ENCODE results near the gene CYP4B1.

DNA sequence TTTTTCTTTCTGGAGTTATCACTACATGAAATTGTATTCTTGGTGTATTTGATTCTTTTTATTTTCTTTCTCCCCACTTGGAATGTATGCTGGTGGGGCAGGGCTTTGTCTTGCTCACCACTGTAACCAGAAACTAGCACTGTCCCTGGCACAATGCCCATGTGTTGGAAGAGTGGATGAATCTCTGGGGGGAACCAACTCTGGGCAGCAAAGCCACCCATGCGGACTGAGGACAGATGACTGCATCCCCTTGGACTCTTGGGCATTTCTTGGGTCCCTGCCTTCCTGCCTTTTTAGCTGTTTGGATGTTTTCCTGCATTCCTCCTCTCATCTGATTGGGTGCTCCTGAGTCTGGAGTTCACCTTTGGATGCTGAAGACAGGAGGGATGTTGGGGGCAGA lies 6.1 kb downstream of the CYP4B1 start:
- TF ChIP-seq TCF7 (CRISPR knock-in tag; IDR thresholded peaks at IDR 0.05; ENCODE audit: low read depth): no peak
- TF ChIP-seq, protein P1, sequence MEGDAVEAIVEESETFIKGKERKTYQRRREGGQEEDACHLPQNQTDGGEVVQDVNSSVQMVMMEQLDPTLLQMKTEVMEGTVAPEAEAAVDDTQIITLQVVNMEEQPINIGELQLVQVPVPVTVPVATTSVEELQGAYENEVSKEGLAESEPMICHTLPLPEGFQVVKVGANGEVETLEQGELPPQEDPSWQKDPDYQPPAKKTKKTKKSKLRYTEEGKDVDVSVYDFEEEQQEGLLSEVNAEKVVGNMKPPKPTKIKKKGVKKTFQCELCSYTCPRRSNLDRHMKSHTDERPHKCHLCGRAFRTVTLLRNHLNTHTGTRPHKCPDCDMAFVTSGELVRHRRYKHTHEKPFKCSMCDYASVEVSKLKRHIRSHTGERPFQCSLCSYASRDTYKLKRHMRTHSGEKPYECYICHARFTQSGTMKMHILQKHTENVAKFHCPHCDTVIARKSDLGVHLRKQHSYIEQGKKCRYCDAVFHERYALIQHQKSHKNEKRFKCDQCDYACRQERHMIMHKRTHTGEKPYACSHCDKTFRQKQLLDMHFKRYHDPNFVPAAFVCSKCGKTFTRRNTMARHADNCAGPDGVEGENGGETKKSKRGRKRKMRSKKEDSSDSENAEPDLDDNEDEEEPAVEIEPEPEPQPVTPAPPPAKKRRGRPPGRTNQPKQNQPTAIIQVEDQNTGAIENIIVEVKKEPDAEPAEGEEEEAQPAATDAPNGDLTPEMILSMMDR (IDR thresholded peaks at IDR 0.05): no peak
- TF ChIP-seq, protein P2, sequence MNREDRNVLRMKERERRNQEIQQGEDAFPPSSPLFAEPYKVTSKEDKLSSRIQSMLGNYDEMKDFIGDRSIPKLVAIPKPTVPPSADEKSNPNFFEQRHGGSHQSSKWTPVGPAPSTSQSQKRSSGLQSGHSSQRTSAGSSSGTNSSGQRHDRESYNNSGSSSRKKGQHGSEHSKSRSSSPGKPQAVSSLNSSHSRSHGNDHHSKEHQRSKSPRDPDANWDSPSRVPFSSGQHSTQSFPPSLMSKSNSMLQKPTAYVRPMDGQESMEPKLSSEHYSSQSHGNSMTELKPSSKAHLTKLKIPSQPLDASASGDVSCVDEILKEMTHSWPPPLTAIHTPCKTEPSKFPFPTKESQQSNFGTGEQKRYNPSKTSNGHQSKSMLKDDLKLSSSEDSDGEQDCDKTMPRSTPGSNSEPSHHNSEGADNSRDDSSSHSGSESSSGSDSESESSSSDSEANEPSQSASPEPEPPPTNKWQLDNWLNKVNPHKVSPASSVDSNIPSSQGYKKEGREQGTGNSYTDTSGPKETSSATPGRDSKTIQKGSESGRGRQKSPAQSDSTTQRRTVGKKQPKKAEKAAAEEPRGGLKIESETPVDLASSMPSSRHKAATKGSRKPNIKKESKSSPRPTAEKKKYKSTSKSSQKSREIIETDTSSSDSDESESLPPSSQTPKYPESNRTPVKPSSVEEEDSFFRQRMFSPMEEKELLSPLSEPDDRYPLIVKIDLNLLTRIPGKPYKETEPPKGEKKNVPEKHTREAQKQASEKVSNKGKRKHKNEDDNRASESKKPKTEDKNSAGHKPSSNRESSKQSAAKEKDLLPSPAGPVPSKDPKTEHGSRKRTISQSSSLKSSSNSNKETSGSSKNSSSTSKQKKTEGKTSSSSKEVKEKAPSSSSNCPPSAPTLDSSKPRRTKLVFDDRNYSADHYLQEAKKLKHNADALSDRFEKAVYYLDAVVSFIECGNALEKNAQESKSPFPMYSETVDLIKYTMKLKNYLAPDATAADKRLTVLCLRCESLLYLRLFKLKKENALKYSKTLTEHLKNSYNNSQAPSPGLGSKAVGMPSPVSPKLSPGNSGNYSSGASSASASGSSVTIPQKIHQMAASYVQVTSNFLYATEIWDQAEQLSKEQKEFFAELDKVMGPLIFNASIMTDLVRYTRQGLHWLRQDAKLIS (CRISPR knock-in tag; IDR thresholded peaks at IDR 0.05; ENCODE audit: borderline replicate concordance): no peak
- TF ChIP-seq, protein P3, sequence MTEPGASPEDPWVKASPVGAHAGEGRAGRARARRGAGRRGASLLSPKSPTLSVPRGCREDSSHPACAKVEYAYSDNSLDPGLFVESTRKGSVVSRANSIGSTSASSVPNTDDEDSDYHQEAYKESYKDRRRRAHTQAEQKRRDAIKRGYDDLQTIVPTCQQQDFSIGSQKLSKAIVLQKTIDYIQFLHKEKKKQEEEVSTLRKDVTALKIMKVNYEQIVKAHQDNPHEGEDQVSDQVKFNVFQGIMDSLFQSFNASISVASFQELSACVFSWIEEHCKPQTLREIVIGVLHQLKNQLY (CRISPR knock-in tag; IDR thresholded peaks at IDR 0.05): no peak
- no peak for TF ChIP-seq FOXJ3 (CRISPR knock-in tag; IDR thresholded peaks at IDR 0.05; ENCODE audit: borderline replicate concordance)
